Measurements from ENCODE around the gene SDK1.

SDK1 gene

GRCh38 chr7:4169455-4169854 lies 868.4 kb downstream of the SDK1 start:
- no peak for DNase-seq

- no peak for DNase-seq
Measured at GRCh38 chr7:4170997-4171786, 870.1 kb downstream of the SDK1 start.

GRCh38 chr7:4172883-4173282 lies 871.8 kb downstream of the SDK1 start:
- DNase-seq, result no peak

GRCh38 chr7:4173615-4174014 lies 872.6 kb downstream of the SDK1 start:
- DNase-seq, result no peak

GRCh38 chr7:4174016-4174415 lies 873.0 kb downstream of the SDK1 start:
- DNase-seq, result no peak

- no peak for DNase-seq
Measured at GRCh38 chr7:4174451-4174850, 873.4 kb downstream of the SDK1 start.

GRCh38 chr7:4174884-4175283 lies 873.8 kb downstream of the SDK1 start:
- no peak for DNase-seq

- no peak for DNase-seq
Measured at GRCh38 chr7:4175346-4175973, 874.4 kb downstream of the SDK1 start.

- DNase-seq, result peak in 4 of 56 donors; percentile 4 to 28 (median 14)
Measured at GRCh38 chr7:4177001-4177400, 875.9 kb downstream of the SDK1 start.

GRCh38 chr7:4178416-4178815 lies 877.4 kb downstream of the SDK1 start:
- no peak for DNase-seq

- DNase-seq, result no peak
Measured at GRCh38 chr7:4178916-4179687, 878.0 kb downstream of the SDK1 start.

GRCh38 chr7:4179688-4180380 lies 878.8 kb downstream of the SDK1 start:
- no peak for DNase-seq

- no peak for DNase-seq
Measured at GRCh38 chr7:4181446-4181845, 880.4 kb downstream of the SDK1 start.

- no peak for DNase-seq
Measured at GRCh38 chr7:4182605-4183300, 881.7 kb downstream of the SDK1 start.

- DNase-seq, result no peak
Measured at GRCh38 chr7:4184653-4185052, 883.6 kb downstream of the SDK1 start.

- no peak for DNase-seq
Measured at GRCh38 chr7:4185136-4185535, 884.1 kb downstream of the SDK1 start.

- no peak for DNase-seq
Measured at GRCh38 chr7:4185721-4186512, 884.9 kb downstream of the SDK1 start.

GRCh38 chr7:4186513-4186780 lies 885.4 kb downstream of the SDK1 start:
- DNase-seq, result no peak

GRCh38 chr7:4188651-4189050 lies 887.6 kb downstream of the SDK1 start:
- DNase-seq, result no peak

GRCh38 chr7:4189131-4189570 lies 888.1 kb downstream of the SDK1 start:
- DNase-seq, result peak in 49 of 56 donors; percentile 4 to 81 (median 43)
